ELR (cell line): Measurements from ENCODE around the gene KDM4B.

ENCODE experiments used
- DNase-seq: peaks from one replicate; pipeline ENCODE4 v3.0.0-alpha.2; 2015; ENCODE audit warnings: low read depth

Gene KDM4B

GRCh38 chr19:5013761-5014160 lies 44.8 kb downstream of the KDM4B start:
- no peak for DNase-seq

GRCh38 chr19:5014941-5015340 lies 46.0 kb downstream of the KDM4B start:
- no peak for DNase-seq

- DNase-seq = no peak
Measured at GRCh38 chr19:5016268-5016667, 47.4 kb downstream of the KDM4B start.

- DNase-seq = no peak
Measured at GRCh38 chr19:5016781-5017180, 47.9 kb downstream of the KDM4B start.

- DNase-seq = peak; percentile 46
Measured at GRCh38 chr19:5017235-5017634, 48.3 kb downstream of the KDM4B start.

GRCh38 chr19:5018224-5019015 lies 49.5 kb downstream of the KDM4B start:
- peak; percentile 47 for DNase-seq

GRCh38 chr19:5020368-5020767 lies 51.5 kb downstream of the KDM4B start:
- no peak for DNase-seq

- DNase-seq = no peak
Measured at GRCh38 chr19:5021046-5021445, 52.1 kb downstream of the KDM4B start.

GRCh38 chr19:5022066-5022860 lies 53.4 kb downstream of the KDM4B start:
- DNase-seq = no peak

- DNase-seq = no peak
Measured at GRCh38 chr19:5023128-5023571, 54.2 kb downstream of the KDM4B start.

- DNase-seq = no peak
Measured at GRCh38 chr19:5024282-5024681, 55.4 kb downstream of the KDM4B start.

- no peak for DNase-seq
Measured at GRCh38 chr19:5025027-5025426, 56.1 kb downstream of the KDM4B start.

- DNase-seq = no peak
Measured at GRCh38 chr19:5026706-5027273, 57.9 kb downstream of the KDM4B start.

GRCh38 chr19:5028229-5028886 lies 59.4 kb downstream of the KDM4B start:
- no peak for DNase-seq

GRCh38 chr19:5029596-5029995 lies 60.7 kb downstream of the KDM4B start:
- peak; percentile 76 for DNase-seq

- DNase-seq = no peak
Measured at GRCh38 chr19:5030136-5030820, 61.4 kb downstream of the KDM4B start.

- DNase-seq = no peak
Measured at GRCh38 chr19:5030822-5031221, 61.9 kb downstream of the KDM4B start.

- DNase-seq = peak; percentile 85
Measured at GRCh38 chr19:5031231-5032100, 62.6 kb downstream of the KDM4B start.

- DNase-seq = peak; percentile 61
Measured at GRCh38 chr19:5032101-5032967, 63.4 kb downstream of the KDM4B start.
